ENCODE measurements around the gene SLC25A43. TPM values are rescaled to one million over a fixed set of nuclear protein-coding genes. Genes with fewer than 3 reads are reported as not detected.
A peak's percentile ranks its signal among the peaks of the same experiment; 100 is the strongest.

SLC25A43 gene
- total and polyA plus RNA-seq, 4 donors: 3.6 to 18.7 (median 13.6) TPM

GRCh38 chrX:119406776-119407175 is 7.6 kb downstream of the SLC25A43 start:
- ATAC-seq (ENCODE audit: insufficient read depth, low FRiP score) (no peak), DNase-seq (no peak)
- Histone ChIP-seq H3K27ac (ENCODE audit: low read depth in 1 of 2, low read length in 1 of 2) (no peak overlapping the region), H3K4me3 (no peak overlapping the region), H3K9me3 (ENCODE audit: control insufficient read depth in 4 of 4, insufficient read depth in 3 of 4, low read length in 3 of 4) (no peaks in the 10 kb centered on the region), H3K27me3 (ENCODE audit: control insufficient read depth in 3 of 3, insufficient read depth in 3 of 3, low read length in 2 of 3) (no peaks in the 10 kb centered on the region), H3K4me1 (ENCODE audit: control insufficient read depth in 5 of 5, insufficient read depth in 5 of 5, low read length in 5 of 5) (no peaks in the 10 kb centered on the region), H3K9ac (ENCODE audit: insufficient read depth in 1 of 2, low read length in 2 of 2) (no peak overlapping the region), H3K36me3 (ENCODE audit: control insufficient read depth in 4 of 4, insufficient read depth in 4 of 4, low read length in 4 of 4) (peaks cover 0 to 5% (median 0%) of the 10 kb centered on the region in 4 donors)
- 59 to 80% methylated on average over 1 of the region's 1 CpG for WGBS, 2 donors
- no peak for TF ChIP-seq CTCF (IDR thresholded peaks at IDR 0.05; ENCODE audit: control extremely low read depth, extremely low read depth)

- Histone ChIP-seq H3K9ac (ENCODE audit: insufficient read depth in 1 of 2, low read length in 2 of 2) (no peak overlapping the region), H3K27me3 (ENCODE audit: control insufficient read depth in 3 of 3, insufficient read depth in 3 of 3, low read length in 2 of 3) (no peaks in the 10 kb centered on the region), H3K9me3 (ENCODE audit: control insufficient read depth in 4 of 4, insufficient read depth in 3 of 4, low read length in 3 of 4) (no peaks in the 10 kb centered on the region), H3K4me3 (no peak overlapping the region), H3K36me3 (ENCODE audit: control insufficient read depth in 4 of 4, insufficient read depth in 4 of 4, low read length in 4 of 4) (peaks cover 0 to 6% (median 0%) of the 10 kb centered on the region in 4 donors), H3K4me1 (ENCODE audit: control insufficient read depth in 5 of 5, insufficient read depth in 5 of 5, low read length in 5 of 5) (no peaks in the 10 kb centered on the region), H3K27ac (ENCODE audit: low read depth in 1 of 2, low read length in 1 of 2) (no peak overlapping the region)
- no peak for TF ChIP-seq CTCF (IDR thresholded peaks at IDR 0.05; ENCODE audit: control extremely low read depth, extremely low read depth)
- 78 to 94% methylated on average over 8 to 9 of the region's 9 CpGs for WGBS, 2 donors
- ATAC-seq (ENCODE audit: insufficient read depth, low FRiP score) (no peak), DNase-seq (no peak)
Measured at GRCh38 chrX:119407681-119408080, 8.5 kb downstream of the SLC25A43 start.

- Histone ChIP-seq H3K9me3 (ENCODE audit: control insufficient read depth in 4 of 4, insufficient read depth in 3 of 4, low read length in 3 of 4) (no peaks in the 10 kb centered on the region), H3K27me3 (ENCODE audit: control insufficient read depth in 3 of 3, insufficient read depth in 3 of 3, low read length in 2 of 3) (no peaks in the 10 kb centered on the region), H3K4me3 (no peak overlapping the region), H3K36me3 (ENCODE audit: control insufficient read depth in 4 of 4, insufficient read depth in 4 of 4, low read length in 4 of 4) (peaks cover 0 to 6% (median 0%) of the 10 kb centered on the region in 4 donors), H3K27ac (ENCODE audit: low read depth in 1 of 2, low read length in 1 of 2) (no peak overlapping the region), H3K9ac (ENCODE audit: insufficient read depth in 1 of 2, low read length in 2 of 2) (no peak overlapping the region), H3K4me1 (ENCODE audit: control insufficient read depth in 5 of 5, insufficient read depth in 5 of 5, low read length in 5 of 5) (no peaks in the 10 kb centered on the region)
- ATAC-seq (ENCODE audit: insufficient read depth, low FRiP score) (peak; percentile 59), DNase-seq (no peak)
- TF ChIP-seq CTCF (IDR thresholded peaks at IDR 0.05; ENCODE audit: control extremely low read depth, extremely low read depth): no peak
- 65 to 78% methylated on average over 12 to 15 of the region's 15 CpGs for WGBS, 2 donors
Measured at GRCh38 chrX:119410027-119410819, 11.1 kb downstream of the SLC25A43 start.

All from lung (tissue), 12 donors.